ENCODE measurements around the gene JAZF1. TPM values are rescaled to one million over a fixed set of nuclear protein-coding genes. Genes with fewer than 3 reads are reported as not detected.

JAZF1 gene
- total RNA-seq, 1 experiment from 2014 or later, result 1.5 TPM

DNA sequence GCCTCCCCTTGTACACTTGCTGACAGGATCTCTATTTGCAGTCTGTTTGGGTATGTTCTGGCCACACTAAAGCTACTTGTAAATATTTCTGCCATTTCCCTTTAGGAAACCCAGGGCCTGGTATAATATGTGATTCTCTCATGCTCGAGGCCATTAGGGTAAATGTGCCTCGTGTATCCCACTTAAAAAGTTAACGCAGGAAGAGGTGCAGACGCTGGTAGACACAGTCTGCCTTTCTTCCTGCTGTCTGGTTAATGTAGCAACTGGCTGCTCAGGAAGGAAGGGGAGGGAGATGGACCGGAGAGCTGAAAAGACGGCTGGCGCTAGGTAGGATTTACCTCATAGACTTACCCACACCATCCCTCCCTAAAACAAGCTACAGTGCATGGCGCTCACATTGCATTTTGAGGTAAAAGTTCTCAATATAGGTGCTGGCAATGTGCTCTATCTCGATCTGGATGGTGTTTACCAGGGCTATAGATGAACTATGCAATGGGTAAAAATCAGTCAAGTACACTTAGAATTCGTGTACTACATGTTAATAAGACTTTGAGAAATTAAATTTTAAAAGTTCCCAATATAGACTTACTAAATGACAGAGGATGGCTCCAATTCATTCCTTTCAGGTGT, 125.9 kb downstream of the JAZF1 start:
- POLR2A ChIA-PET (ENCODE audit: low non-redundant PET), result no interaction called here
- H3K4me1 ChIP-seq (ENCODE audit: insufficient read depth, low read length, poor library complexity, severe bottlenecking), result no peaks in the 10 kb centered on the region
- no peaks in the 10 kb centered on the region for H3K36me3 ChIP-seq (ENCODE audit: insufficient read depth, low read length, poor library complexity, severe bottlenecking)
- CTCF ChIA-PET, result no interaction called here
- intact Hi-C loops (cut with micrococcal nuclease; ENCODE audit: unreplicated experiment), result no loop called here
- BruUV-seq (replicated peaks), result no TSS peak
- peaks cover 49% of the 10 kb centered on the region for H3K27me3 ChIP-seq (replicated peaks; ENCODE audit: insufficient read depth, low read depth, low read length, poor library complexity)
- H3K27ac ChIP-seq (ENCODE audit: low read depth, low read length, poor library complexity, severe bottlenecking), result no peak overlapping the region
- TF ChIP-seq, protein P1, sequence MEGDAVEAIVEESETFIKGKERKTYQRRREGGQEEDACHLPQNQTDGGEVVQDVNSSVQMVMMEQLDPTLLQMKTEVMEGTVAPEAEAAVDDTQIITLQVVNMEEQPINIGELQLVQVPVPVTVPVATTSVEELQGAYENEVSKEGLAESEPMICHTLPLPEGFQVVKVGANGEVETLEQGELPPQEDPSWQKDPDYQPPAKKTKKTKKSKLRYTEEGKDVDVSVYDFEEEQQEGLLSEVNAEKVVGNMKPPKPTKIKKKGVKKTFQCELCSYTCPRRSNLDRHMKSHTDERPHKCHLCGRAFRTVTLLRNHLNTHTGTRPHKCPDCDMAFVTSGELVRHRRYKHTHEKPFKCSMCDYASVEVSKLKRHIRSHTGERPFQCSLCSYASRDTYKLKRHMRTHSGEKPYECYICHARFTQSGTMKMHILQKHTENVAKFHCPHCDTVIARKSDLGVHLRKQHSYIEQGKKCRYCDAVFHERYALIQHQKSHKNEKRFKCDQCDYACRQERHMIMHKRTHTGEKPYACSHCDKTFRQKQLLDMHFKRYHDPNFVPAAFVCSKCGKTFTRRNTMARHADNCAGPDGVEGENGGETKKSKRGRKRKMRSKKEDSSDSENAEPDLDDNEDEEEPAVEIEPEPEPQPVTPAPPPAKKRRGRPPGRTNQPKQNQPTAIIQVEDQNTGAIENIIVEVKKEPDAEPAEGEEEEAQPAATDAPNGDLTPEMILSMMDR (conservative IDR thresholded peaks at IDR 0.05; ENCODE audit: low read depth, low read length), result no peak
- TF ChIP-seq EZH2 (IDR thresholded peaks at IDR 0.05; ENCODE audit: borderline replicate concordance, low read depth, low read length, poor library complexity, severe bottlenecking), result no peak
- no peak for DNase-seq (ENCODE audit: low spot score)
- H3K4me3 ChIP-seq (ENCODE audit: low read depth, low read length, poor library complexity, severe bottlenecking), result no peak overlapping the region
- H3K9me3 ChIP-seq (ENCODE audit: low read depth, low read length, poor library complexity, severe bottlenecking), result no peaks in the 10 kb centered on the region

DNA sequence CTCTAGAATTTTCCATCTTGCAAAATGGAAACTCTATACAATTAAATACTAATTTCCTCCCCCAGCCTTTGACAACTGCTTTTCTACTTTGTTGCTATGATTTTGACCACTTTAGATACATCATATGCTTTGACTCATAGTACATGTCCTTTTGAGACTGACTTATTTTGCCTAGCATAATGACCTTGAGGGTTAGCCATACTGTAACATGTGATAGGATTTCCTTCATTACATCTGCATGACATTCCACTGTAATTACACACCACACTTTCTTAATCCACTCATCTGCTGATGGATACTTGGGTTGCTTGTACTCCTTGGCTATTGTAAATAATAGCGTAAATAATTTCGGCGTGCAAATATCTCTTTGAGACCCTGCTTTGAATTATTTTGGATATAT, 127.7 kb downstream of the JAZF1 start:
- DNase-seq (ENCODE audit: low spot score), result no peak
- no peaks in the 10 kb centered on the region for H3K4me1 ChIP-seq (ENCODE audit: insufficient read depth, low read length, poor library complexity, severe bottlenecking)
- peaks cover 47% of the 10 kb centered on the region for H3K27me3 ChIP-seq (replicated peaks; ENCODE audit: insufficient read depth, low read depth, low read length, poor library complexity)
- no peaks in the 10 kb centered on the region for H3K9me3 ChIP-seq (ENCODE audit: low read depth, low read length, poor library complexity, severe bottlenecking)
- TF ChIP-seq, protein P1 (conservative IDR thresholded peaks at IDR 0.05; ENCODE audit: low read depth, low read length), result no peak
- CTCF ChIA-PET, result no interaction called here
- H3K36me3 ChIP-seq (ENCODE audit: insufficient read depth, low read length, poor library complexity, severe bottlenecking), result no peaks in the 10 kb centered on the region
- H3K4me3 ChIP-seq (ENCODE audit: low read depth, low read length, poor library complexity, severe bottlenecking), result no peak overlapping the region
- BruUV-seq (replicated peaks), result no TSS peak
- intact Hi-C loops (cut with micrococcal nuclease; ENCODE audit: unreplicated experiment), result no loop called here
- no peak overlapping the region for H3K27ac ChIP-seq (ENCODE audit: low read depth, low read length, poor library complexity, severe bottlenecking)
- POLR2A ChIA-PET (ENCODE audit: low non-redundant PET), result no interaction called here

DNA sequence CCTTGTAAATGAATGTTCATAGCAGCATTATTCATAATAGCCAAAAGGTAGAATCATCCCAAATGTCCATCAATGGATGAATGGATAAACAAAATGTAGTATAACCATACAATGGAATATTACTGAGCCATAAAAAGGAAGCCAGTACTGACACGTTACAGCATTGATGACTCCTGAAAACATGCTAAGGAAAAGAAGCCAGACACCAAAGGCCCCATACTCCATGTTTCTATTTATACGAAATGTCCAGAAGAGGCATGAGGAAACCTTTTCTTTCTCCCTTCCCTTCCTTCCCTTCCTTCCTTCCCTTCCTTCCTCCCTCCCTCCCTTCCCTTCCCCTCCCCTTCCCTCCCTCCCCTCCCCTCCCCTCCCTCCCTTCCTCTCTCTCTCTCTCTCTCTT, 131.9 kb downstream of the JAZF1 start:
- CTCF ChIA-PET, result no interaction called here
- intact Hi-C loops (cut with micrococcal nuclease; ENCODE audit: unreplicated experiment), result no loop called here

More for the DNA sequence above, 131.9 kb downstream of the JAZF1 start:
- TF ChIP-seq, protein P1 (conservative IDR thresholded peaks at IDR 0.05; ENCODE audit: low read depth, low read length), result no peak
- TF ChIP-seq EZH2 (IDR thresholded peaks at IDR 0.05; ENCODE audit: borderline replicate concordance, low read depth, low read length, poor library complexity, severe bottlenecking), result no peak
- POLR2A ChIA-PET (ENCODE audit: low non-redundant PET), result no interaction called here
- H3K4me3 ChIP-seq (ENCODE audit: low read depth, low read length, poor library complexity, severe bottlenecking), result no peak overlapping the region
- H3K9me3 ChIP-seq (ENCODE audit: low read depth, low read length, poor library complexity, severe bottlenecking), result no peaks in the 10 kb centered on the region
- BruUV-seq (replicated peaks), result no TSS peak
- no peaks in the 10 kb centered on the region for H3K36me3 ChIP-seq (ENCODE audit: insufficient read depth, low read length, poor library complexity, severe bottlenecking)
- H3K27ac ChIP-seq (ENCODE audit: low read depth, low read length, poor library complexity, severe bottlenecking), result no peak overlapping the region
- peaks cover 58% of the 10 kb centered on the region for H3K27me3 ChIP-seq (replicated peaks; ENCODE audit: insufficient read depth, low read depth, low read length, poor library complexity)
- no peaks in the 10 kb centered on the region for H3K4me1 ChIP-seq (ENCODE audit: insufficient read depth, low read length, poor library complexity, severe bottlenecking)
- no peak for DNase-seq (ENCODE audit: low spot score)
